Spleen (tissue), 7 donors: Measurements from ENCODE around the gene DYRK1A.

Experiments used
- CTCF ChIP-seq, 11 experiments: fragments of 200-600 bp in 7 of 11; fragments of 450-650 bp in 4 of 11; sonication (generic) in 4 of 11; IDR thresholded peaks in 8 of 11; conservative IDR thresholded peaks in 3 of 11; 1 replicate in 7 of 11; 2 replicates in 4 of 11; pipeline versions ENCODE4 v1.4.0 to v1.8.0; 2016 to 2021; ENCODE audit warnings: antibody characterized with exemption in 11 of 11, inconsistent platforms in 4 of 11, mild to moderate bottlenecking in 1 of 11
- POLR2A ChIP-seq, 3 donors: fragments of 450-650 bp; IDR thresholded peaks; one replicate each; pipeline ENCODE4 v1.5.1; 2017; ENCODE audit warnings: antibody characterized with exemption in 3 of 3, mild to moderate bottlenecking in 1 of 3
- donor health status: DM: no; HTN: no; CAD: no; lungs with moderate emphysema.
- donor health status: DM: no; HTN: no; CAD: no.
- donor health status: DM: no; HTN: no; CAD: no.

- TF ChIP-seq CTCF (IDR thresholded peaks at IDR 0.05 in 8 of 11, conservative IDR thresholded peaks at IDR 0.05 in 3 of 11) (no peak), POLR2A (IDR thresholded peaks at IDR 0.05) (no peak)
These were observed 107.8 kb downstream of the DYRK1A start for GRCh38 chr21:37474342-37474741.
